ENCODE measurements around the gene EMSY. TPM values are rescaled to one million over a fixed set of nuclear protein-coding genes. Genes with fewer than 3 reads are reported as not detected.
"Not testable (repeated sequence)": the region's sequence is repeated elsewhere in the genome, so short reads cannot be mapped to it uniquely, and the experiment has no call there.

Gene EMSY
- total RNA-seq, 1 donor from 2014 or later, result 34.1 TPM

GRCh38 chr11:76591416-76591815 is 146.6 kb downstream of the EMSY start:
- intact Hi-C loops (cut with micrococcal nuclease), result loop anchor here (5.0 kb wide), 2 partner anchors 39 to 81 kb away; partner anchors contain the start of gene LRRC32

GRCh38 chr11:76592025-76592914 is 147.5 kb downstream of the EMSY start:
- intact Hi-C loops (cut with micrococcal nuclease), result loop anchor here (2.0 to 5.0 kb wide), 3 partner anchors 35 to 80 kb away; partner anchors contain the start of gene LRRC32

- intact Hi-C loops (cut with micrococcal nuclease), result loop anchor here (2.0 to 5.0 kb wide), 3 partner anchors 34 to 79 kb away; partner anchors contain the start of gene LRRC32
Observed at GRCh38 chr11:76592961-76593360, 148.1 kb downstream of the EMSY start.

GRCh38 chr11:76595091-76595490 is 150.3 kb downstream of the EMSY start:
- intact Hi-C loops (cut with micrococcal nuclease), result not testable (repeated sequence)

- intact Hi-C loops (cut with micrococcal nuclease), result no loop called here
Observed at GRCh38 chr11:76596652-76597051, 151.8 kb downstream of the EMSY start.

- intact Hi-C loops (cut with micrococcal nuclease), result no loop called here
Observed at GRCh38 chr11:76597533-76598425, 153.0 kb downstream of the EMSY start.

GRCh38 chr11:76598426-76598839 is 153.6 kb downstream of the EMSY start:
- intact Hi-C loops (cut with micrococcal nuclease), result no loop called here

DNA sequence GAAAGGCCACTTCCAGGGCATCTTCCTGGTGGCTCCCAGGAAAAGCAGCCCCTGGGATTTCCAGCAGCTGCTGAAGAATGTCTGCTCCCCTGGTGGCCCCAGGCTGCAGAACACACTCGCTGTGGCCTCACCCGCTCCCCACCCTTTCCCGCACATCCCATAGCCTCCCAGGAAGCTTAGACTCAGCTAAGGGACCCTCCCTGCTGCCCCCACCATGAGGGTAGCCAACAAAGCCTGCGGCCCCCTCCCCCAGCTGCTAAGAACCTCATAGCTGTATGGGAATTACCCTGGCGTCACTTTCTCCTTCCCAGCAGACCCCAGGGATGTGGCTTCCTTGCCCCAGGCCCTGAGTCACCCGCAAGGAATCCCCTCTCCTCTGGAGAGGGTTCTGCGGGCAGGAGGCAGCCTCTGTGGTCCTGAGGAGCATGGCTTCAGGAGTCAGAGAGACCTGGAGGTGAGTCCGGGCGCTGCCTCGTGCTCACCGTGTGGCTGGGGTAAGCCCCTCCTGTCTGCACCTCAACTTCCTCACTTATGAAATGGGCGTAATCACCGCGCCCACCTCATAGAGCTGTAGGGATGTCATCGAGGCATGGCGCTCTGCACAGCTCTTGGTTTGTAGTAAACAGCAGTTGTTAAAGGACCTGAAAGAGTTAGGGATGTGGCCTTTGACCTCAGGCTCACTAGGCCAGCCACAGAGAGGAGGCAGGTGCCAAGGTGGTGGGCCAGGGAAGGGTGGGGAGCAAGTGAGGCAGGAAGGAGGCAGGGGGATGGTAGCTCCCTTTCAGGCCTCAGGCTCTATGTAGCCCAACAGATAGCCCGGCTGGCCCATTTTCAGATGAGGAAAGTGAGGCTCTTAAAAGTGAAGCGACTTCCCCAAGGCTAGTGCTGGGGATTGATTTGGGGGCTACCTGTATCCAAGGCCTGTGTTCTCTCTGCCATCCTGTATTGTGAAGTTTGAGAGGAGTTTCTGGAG is 154.5 kb downstream of the EMSY start:
- intact Hi-C loops (cut with micrococcal nuclease), result no loop called here

DNA sequence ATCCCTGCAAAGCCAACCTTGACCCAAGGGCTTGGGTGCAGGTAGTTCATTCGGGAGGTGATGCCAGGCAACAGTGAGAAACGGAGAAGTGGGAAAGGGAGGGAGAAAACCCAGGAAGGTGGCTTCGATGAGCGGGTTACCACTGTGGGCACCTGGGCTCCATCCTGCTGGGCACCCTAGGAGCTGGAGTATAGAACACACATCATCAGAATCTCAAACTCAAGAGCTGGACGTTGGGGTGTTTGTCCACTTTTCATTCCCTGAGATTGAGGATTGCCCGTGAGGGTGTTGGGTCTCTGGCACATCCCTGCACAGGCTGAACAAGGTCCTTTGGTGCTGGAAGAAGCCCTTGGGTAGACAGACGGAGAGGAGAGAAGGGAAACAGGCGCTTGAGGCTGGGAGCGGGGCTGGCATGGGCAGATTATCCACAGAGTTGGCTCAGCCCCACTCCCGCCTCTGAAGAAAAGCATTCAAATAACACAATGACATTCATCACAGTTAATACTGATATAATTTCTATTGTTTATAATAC is 155.4 kb downstream of the EMSY start:
- intact Hi-C loops (cut with micrococcal nuclease), result no loop called here

- intact Hi-C loops (cut with micrococcal nuclease), result no loop called here
Observed at GRCh38 chr11:76601272-76601671, 156.5 kb downstream of the EMSY start.

DNA sequence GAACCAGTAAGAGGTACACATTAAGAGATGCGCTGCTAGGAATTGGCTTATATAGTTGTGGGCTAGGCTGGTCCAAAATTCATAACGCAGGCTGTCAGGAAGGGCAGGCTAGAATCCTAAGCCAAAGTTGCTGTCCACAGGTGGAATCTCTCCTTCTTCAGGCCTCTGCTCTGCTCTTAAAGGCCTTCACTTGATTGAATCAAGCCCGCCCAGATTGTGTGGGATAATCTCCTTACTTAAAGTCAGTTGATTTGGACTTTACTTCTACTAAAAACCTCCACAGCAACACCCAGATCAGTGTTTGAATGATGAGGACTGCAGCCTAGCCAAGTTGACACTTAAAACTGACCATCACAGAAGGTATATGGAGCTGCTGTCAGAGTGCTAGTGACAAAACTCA is 156.9 kb downstream of the EMSY start:
- intact Hi-C loops (cut with micrococcal nuclease), result no loop called here

DNA sequence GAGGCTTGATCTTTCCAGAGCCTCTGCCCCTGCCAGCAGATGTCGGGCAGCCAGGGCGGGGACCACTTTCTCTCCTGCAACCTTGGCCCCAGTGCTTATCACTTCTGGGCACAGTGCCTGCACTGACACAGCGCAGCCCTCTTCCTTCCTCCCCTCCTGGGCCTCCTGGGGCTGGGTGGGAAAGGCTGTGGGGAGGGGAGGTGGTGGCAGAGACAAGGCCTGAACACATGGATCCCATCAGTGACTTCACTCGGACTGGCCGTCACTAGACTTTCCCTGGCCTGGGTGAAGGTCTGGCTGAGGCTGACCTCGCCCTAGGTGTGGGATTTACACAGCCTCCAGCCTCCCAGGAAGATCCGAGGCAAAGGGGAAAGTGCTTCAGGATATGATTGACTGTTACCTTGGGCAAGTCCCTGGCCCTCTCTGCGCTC is 157.6 kb downstream of the EMSY start:
- intact Hi-C loops (cut with micrococcal nuclease), result no loop called here

Other genes starting within 250 kb of the EMSY start
- gene WNT11, start 238.5 kb upstream of the EMSY start, total RNA-seq, result not detected in 2 replicates
- 57.5 TPM in 2 replicates for gene THAP12, start 63.9 kb upstream of the EMSY start, total RNA-seq
- 4.3 and 5.7 TPM in 2 replicates for gene GVQW3, start 63.7 kb upstream of the EMSY start, total RNA-seq
- gene LRRC32, start 225.7 kb downstream of the EMSY start, total RNA-seq, result 10.8 and 11.4 TPM in 2 replicates